GM19193 (cell line): ENCODE results near the gene TMEM229B.

Source experiments
- POLR2A ChIP-seq: IDR thresholded peaks from 4 replicates; pipeline ENCODE4 v1.6.1; 2011; ENCODE audit not compliant: insufficient read depth, insufficient read length; ENCODE audit errors: extremely low read depth

TMEM229B gene

GRCh38 chr14:67523764-67524633 lies 35.5 kb upstream of the TMEM229B start:
- TF ChIP-seq POLR2A: no peak

- TF ChIP-seq POLR2A: no peak
Observed at GRCh38 chr14:67522270-67522669, 33.7 kb upstream of the TMEM229B start.

GRCh38 chr14:67520482-67520881 lies 32.0 kb upstream of the TMEM229B start:
- no peak for TF ChIP-seq POLR2A

GRCh38 chr14:67519406-67519805 lies 30.9 kb upstream of the TMEM229B start:
- TF ChIP-seq POLR2A: no peak

GRCh38 chr14:67517083-67517482 lies 28.6 kb upstream of the TMEM229B start:
- no peak for TF ChIP-seq POLR2A

GRCh38 chr14:67516676-67517075 lies 28.2 kb upstream of the TMEM229B start:
- TF ChIP-seq POLR2A: no peak

- TF ChIP-seq POLR2A: peak; percentile 6
Observed at GRCh38 chr14:67515386-67516079, 27.0 kb upstream of the TMEM229B start.

- TF ChIP-seq POLR2A: no peak
Observed at GRCh38 chr14:67514650-67515385, 26.3 kb upstream of the TMEM229B start.

- TF ChIP-seq POLR2A: no peak
Observed at GRCh38 chr14:67514203-67514607, 25.7 kb upstream of the TMEM229B start.

- no peak for TF ChIP-seq POLR2A
Observed at GRCh38 chr14:67513631-67514108, 25.1 kb upstream of the TMEM229B start.

GRCh38 chr14:67512463-67513310 lies 24.2 kb upstream of the TMEM229B start:
- no peak for TF ChIP-seq POLR2A

- no peak for TF ChIP-seq POLR2A
Observed at GRCh38 chr14:67510836-67511235, 22.3 kb upstream of the TMEM229B start.

- no peak for TF ChIP-seq POLR2A
Observed at GRCh38 chr14:67510121-67510520, 21.6 kb upstream of the TMEM229B start.

GRCh38 chr14:67508956-67509355 lies 20.4 kb upstream of the TMEM229B start:
- TF ChIP-seq POLR2A: no peak
